H9 (cell line): Measurements from ENCODE around the gene NDUFAF2. TPM values are rescaled to one million over a fixed set of nuclear protein-coding genes. Genes with fewer than 3 reads are reported as not detected.

Experiments
- DNase-seq: peaks from one replicate; pipeline ENCODE4 v3.0.0-alpha.2; 2017
- H2AFZ ChIP-seq: one replicate; pipeline ENCODE4 v1.6.1; 2013; ENCODE audit warnings: mild to moderate bottlenecking, low read length, control low read depth, moderate library complexity
- H2AK5ac ChIP-seq: 2 replicates; pipeline ENCODE4 v1.6.1; 2013; ENCODE audit warnings: low read length, control low read depth, mixed read lengths; ENCODE audit not compliant: insufficient read length
- H2BK120ac ChIP-seq: one replicate; pipeline ENCODE4 v1.6.1; 2013; ENCODE audit warnings: low read depth, mild to moderate bottlenecking, low read length, control low read depth, inconsistent platforms; ENCODE audit not compliant: poor library complexity, severe bottlenecking
- H2BK12ac ChIP-seq: 2 replicates; pipeline ENCODE4 v1.6.1; 2013; ENCODE audit warnings: low read length, control low read depth, mixed read lengths, low read depth; ENCODE audit not compliant: insufficient read length
- H2BK15ac ChIP-seq: 2 replicates; pipeline ENCODE4 v1.6.1; 2013; ENCODE audit warnings: low read depth, low read length, control low read depth
- H2BK20ac ChIP-seq: one replicate; pipeline ENCODE4 v1.6.1; 2013; ENCODE audit warnings: low read depth, mild to moderate bottlenecking, low read length, control low read depth, inconsistent platforms; ENCODE audit not compliant: poor library complexity, severe bottlenecking
- H2BK5ac ChIP-seq: 2 replicates; pipeline ENCODE4 v1.6.1; 2013; ENCODE audit warnings: low read length, control low read depth, mixed read lengths; ENCODE audit not compliant: insufficient read length
- H3K14ac ChIP-seq: 2 replicates; pipeline ENCODE4 v1.6.1; 2013; ENCODE audit warnings: low read length, control low read depth; ENCODE audit not compliant: insufficient read depth
- H3K18ac ChIP-seq: 2 replicates; pipeline ENCODE4 v1.6.1; 2013; ENCODE audit warnings: low read depth, mild to moderate bottlenecking, mixed read lengths, low read length, control low read depth; ENCODE audit not compliant: insufficient read length
- H3K23ac ChIP-seq: 2 replicates; pipeline ENCODE4 v1.6.1; 2013; ENCODE audit warnings: low read length, control low read depth, mixed read lengths, low read depth; ENCODE audit not compliant: insufficient read length
- H3K23me2 ChIP-seq: 2 replicates; pipeline ENCODE4 v1.6.1; 2013; ENCODE audit warnings: low read depth, mild to moderate bottlenecking, mixed read lengths, low read length, control low read depth; ENCODE audit not compliant: insufficient read length, poor library complexity, severe bottlenecking
- H3K27ac ChIP-seq: 2 replicates; pipeline ENCODE4 v1.5.1; 2013; ENCODE audit warnings: low read length, control low read depth, mixed read lengths, low read depth; ENCODE audit not compliant: insufficient read length
- H3K27me3 ChIP-seq: 2 replicates; pipeline ENCODE4 v1.6.1; 2013; ENCODE audit warnings: low read length, control low read depth, inconsistent platforms; ENCODE audit not compliant: insufficient read depth
- H3K4ac ChIP-seq: 2 replicates; pipeline ENCODE4 v1.6.1; 2013; ENCODE audit warnings: low read depth, mild to moderate bottlenecking, control low read depth, inconsistent platforms, low read length, moderate library complexity
- H3K4me1 ChIP-seq: 2 replicates; pipeline ENCODE4 v1.6.1; 2013; ENCODE audit warnings: low read length, control low read depth, inconsistent platforms; ENCODE audit not compliant: insufficient read depth
- H3K4me2 ChIP-seq: 2 replicates; pipeline ENCODE4 v1.6.1; 2013; ENCODE audit warnings: low read length, control low read depth, mixed read lengths; ENCODE audit not compliant: insufficient read length, insufficient read depth
- H3K56ac ChIP-seq: 2 replicates; pipeline ENCODE4 v1.6.1; 2013; ENCODE audit warnings: low read depth, mild to moderate bottlenecking, mixed read lengths, low read length, control low read depth; ENCODE audit not compliant: insufficient read length
- H3K79me1 ChIP-seq: 2 replicates; pipeline ENCODE4 v1.6.1; 2013; ENCODE audit warnings: low read depth, mild to moderate bottlenecking, moderate library complexity, low read length, control low read depth, inconsistent platforms; ENCODE audit not compliant: insufficient read depth, poor library complexity, severe bottlenecking
- H3K79me2 ChIP-seq: 2 replicates; pipeline ENCODE4 v1.6.1; 2013; ENCODE audit warnings: low read length, control low read depth, inconsistent platforms; ENCODE audit not compliant: insufficient read depth
- H3K9ac ChIP-seq: 2 replicates; pipeline ENCODE4 v1.6.1; 2013; ENCODE audit warnings: low read length, control low read depth, mixed read lengths; ENCODE audit not compliant: insufficient read length; ENCODE audit errors: extremely low read depth
- H3K9me3 ChIP-seq: one replicate; pipeline ENCODE4 v1.6.1; 2013; ENCODE audit warnings: low read depth, low read length, inconsistent platforms; ENCODE audit not compliant: control insufficient read depth
- H3T11ph ChIP-seq: one replicate; pipeline ENCODE4 v1.6.1; 2013; ENCODE audit warnings: mild to moderate bottlenecking, low read length, control low read depth, inconsistent platforms
- H4K20me1 ChIP-seq: one replicate; pipeline ENCODE4 v1.6.1; 2013; ENCODE audit not compliant: control insufficient read depth, insufficient read length, insufficient read depth
- H4K5ac ChIP-seq: 2 replicates; pipeline ENCODE4 v1.6.1; 2013; ENCODE audit warnings: low read depth, mild to moderate bottlenecking, mixed read lengths, low read length, control low read depth; ENCODE audit not compliant: insufficient read length
- H4K8ac ChIP-seq: replicated peaks from 2 replicates; pipeline ENCODE4 v1.6.1; 2013; ENCODE audit warnings: low read length, control low read depth, mixed read lengths, low read depth; ENCODE audit not compliant: insufficient read length
- H4K91ac ChIP-seq: 2 replicates; pipeline ENCODE4 v1.6.1; 2013; ENCODE audit warnings: low read depth, mild to moderate bottlenecking, moderate library complexity, mixed read lengths, low read length, control low read depth; ENCODE audit not compliant: insufficient read length
- H3K27ac Mint-ChIP-seq, 3 experiments: 2 replicates in 2 of 3; 3 replicates in 1 of 3; pipeline ENCODE4 v1.8.0; 2020 to 2021; ENCODE audit warnings: mixed read lengths in 3 of 3, mild to moderate bottlenecking in 1 of 3, moderate library complexity in 1 of 3
- H3K27me3 Mint-ChIP-seq: 2 replicates; pipeline ENCODE4 v1.8.0; 2021; ENCODE audit warnings: low read depth, mild to moderate bottlenecking, moderate library complexity, mixed read lengths
- H3K36me3 Mint-ChIP-seq, 3 experiments: 2 replicates in 2 of 3; 3 replicates in 1 of 3; pipeline ENCODE4 v1.8.0; 2020 to 2021; ENCODE audit warnings: low read depth in 3 of 3, mixed read lengths in 3 of 3; ENCODE audit not compliant: insufficient read depth in 1 of 3
- H3K4me1 Mint-ChIP-seq, 2 experiments: 2 replicates each; pipeline ENCODE4 v1.8.0; 2020; ENCODE audit warnings: mixed read lengths in 2 of 2
- H3K4me3 Mint-ChIP-seq, 2 experiments: 2 replicates in 1 of 2; 3 replicates in 1 of 2; pipeline ENCODE4 v1.8.0; 2020 to 2021; ENCODE audit warnings: mild to moderate bottlenecking in 2 of 2, mixed read lengths in 2 of 2, moderate library complexity in 1 of 2
- H3K9me3 Mint-ChIP-seq, 2 experiments: 2 replicates in 1 of 2; 3 replicates in 1 of 2; pipeline ENCODE4 v1.8.0; 2020; ENCODE audit warnings: mild to moderate bottlenecking in 2 of 2, mixed read lengths in 2 of 2, moderate library complexity in 1 of 2
- WGBS: extraction: QIAGEN DNeasy Blood & Tissue Kit; methylation state at CpG from one replicate; pipeline ENCODE4 v1.1.7; 2013; ENCODE audit warnings: missing lambda C conversion rate, low lambda C conversion rate, mixed read lengths; ENCODE audit not compliant: insufficient read length; ENCODE audit errors: extremely low coverage; 5-methylcytosine and 5-hydroxymethylcytosine counted together
- total RNA-seq: library from RNA; stranded (reverse); gene quantifications from 2 replicates; pipeline ENCODE4 v1.2.1, GENCODE V29; 2021
- TF ChIP-seq, protein P1 (sequence below): fragments of 200-600 bp; sonication (generic); conservative IDR thresholded peaks from 3 replicates; pipeline ENCODE4 v1.8.0; 2021; ENCODE audit warnings: antibody characterized with exemption, mild to moderate bottlenecking

Gene NDUFAF2
- total RNA-seq, 1 experiment from 2014 or later, result 31.4 TPM

DNA sequence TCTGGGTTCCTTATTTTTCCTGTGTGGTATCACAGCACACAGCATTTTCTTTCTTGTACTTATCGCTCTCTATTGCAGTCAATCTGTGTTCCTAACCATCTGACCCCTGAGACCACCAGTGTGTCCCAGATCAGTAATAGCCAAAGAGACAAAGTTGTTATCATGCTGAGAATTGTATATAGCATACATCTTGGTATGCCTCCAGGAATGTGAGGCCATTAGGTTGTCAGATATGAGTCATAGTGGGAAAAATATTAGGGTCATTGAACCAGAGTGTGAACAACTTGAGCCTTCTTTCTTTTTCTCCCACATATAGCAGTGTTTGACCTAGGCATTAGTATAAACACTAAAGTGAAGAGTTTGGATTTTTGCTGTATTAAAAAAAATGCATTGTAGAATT, 106.3 kb downstream of the NDUFAF2 start:
- no peak overlapping the region for H3K56ac ChIP-seq
- no peak overlapping the region for H2AK5ac ChIP-seq
- H2BK120ac ChIP-seq, result no peak overlapping the region
- H3K4me2 ChIP-seq, result no peak overlapping the region
- no peak overlapping the region for H4K8ac ChIP-seq
- H2BK15ac ChIP-seq, result no peak overlapping the region
- H3K23ac ChIP-seq, result no peak overlapping the region
- Mint-ChIP-seq H3K9me3 (no peaks in the 10 kb centered on the region), H3K27me3 (no peaks in the 10 kb centered on the region), H3K36me3 (no peaks in the 10 kb centered on the region; a peak in 1 of 7 replicates), H3K4me3 (no peak overlapping the region), H3K4me1 (peaks cover 17 to 23% of the 10 kb centered on the region in 2 experiments), H3K27ac (peak overlapping the region in 2 of 3 experiments; percentile 31 to 42; a peak in 3 of 7 replicates)
- no peak overlapping the region for H3K18ac ChIP-seq
- no peak overlapping the region for H2AFZ ChIP-seq
- no peaks in the 10 kb centered on the region for H3K23me2 ChIP-seq
- H3K9ac ChIP-seq, result no peak overlapping the region
- no peak overlapping the region for H3K27ac ChIP-seq
- TF ChIP-seq, protein P1, sequence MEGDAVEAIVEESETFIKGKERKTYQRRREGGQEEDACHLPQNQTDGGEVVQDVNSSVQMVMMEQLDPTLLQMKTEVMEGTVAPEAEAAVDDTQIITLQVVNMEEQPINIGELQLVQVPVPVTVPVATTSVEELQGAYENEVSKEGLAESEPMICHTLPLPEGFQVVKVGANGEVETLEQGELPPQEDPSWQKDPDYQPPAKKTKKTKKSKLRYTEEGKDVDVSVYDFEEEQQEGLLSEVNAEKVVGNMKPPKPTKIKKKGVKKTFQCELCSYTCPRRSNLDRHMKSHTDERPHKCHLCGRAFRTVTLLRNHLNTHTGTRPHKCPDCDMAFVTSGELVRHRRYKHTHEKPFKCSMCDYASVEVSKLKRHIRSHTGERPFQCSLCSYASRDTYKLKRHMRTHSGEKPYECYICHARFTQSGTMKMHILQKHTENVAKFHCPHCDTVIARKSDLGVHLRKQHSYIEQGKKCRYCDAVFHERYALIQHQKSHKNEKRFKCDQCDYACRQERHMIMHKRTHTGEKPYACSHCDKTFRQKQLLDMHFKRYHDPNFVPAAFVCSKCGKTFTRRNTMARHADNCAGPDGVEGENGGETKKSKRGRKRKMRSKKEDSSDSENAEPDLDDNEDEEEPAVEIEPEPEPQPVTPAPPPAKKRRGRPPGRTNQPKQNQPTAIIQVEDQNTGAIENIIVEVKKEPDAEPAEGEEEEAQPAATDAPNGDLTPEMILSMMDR, result no peak
- H3K79me2 ChIP-seq, result no peaks in the 10 kb centered on the region
- H3T11ph ChIP-seq, result no peak overlapping the region
- no CpG with 5 or more reads among the region's 1 CpG for WGBS
- no peaks in the 10 kb centered on the region for H4K20me1 ChIP-seq
- H2BK12ac ChIP-seq, result no peak overlapping the region
- H3K27me3 ChIP-seq, result no peaks in the 10 kb centered on the region
- H4K5ac ChIP-seq, result no peak overlapping the region
- no peak overlapping the region for H2BK5ac ChIP-seq
- no peak overlapping the region for H2BK20ac ChIP-seq
- 0 out of 2 replicates have a peak, but pooled peaks cover 2% of the 10 kb centered on the region for H3K4me1 ChIP-seq
- no peak for DNase-seq
- H3K4ac ChIP-seq, result no peak overlapping the region
- H3K14ac ChIP-seq, result no peak overlapping the region
- H3K9me3 ChIP-seq, result no peaks in the 10 kb centered on the region
- no peak overlapping the region for H4K91ac ChIP-seq
- no peaks in the 10 kb centered on the region for H3K79me1 ChIP-seq
